ENCODE measurements around the gene LMF1.
"Not testable (repeated sequence)": the region's sequence is repeated elsewhere in the genome, so short reads cannot be mapped to it uniquely, and the experiment has no call there.

The LMF1 gene

GRCh38 chr16:884232-884631, 86.6 kb downstream of the LMF1 start:
- H3K36me3 ChIP-seq (ENCODE audit: control insufficient read depth, insufficient read depth, low read length): no peaks in the 10 kb centered on the region
- no peak overlapping the region for H3K9ac ChIP-seq (ENCODE audit: low read depth, low read length)
- H3K9me3 ChIP-seq (ENCODE audit: control insufficient read depth, insufficient read depth, low read length): no peaks in the 10 kb centered on the region
- H3K4me3 ChIP-seq (ENCODE audit: low read depth, low read length): no peak overlapping the region
- peaks cover 13% of the 10 kb centered on the region for H3K4me1 ChIP-seq (ENCODE audit: control insufficient read depth, insufficient read depth, low read length)
- no peak overlapping the region for H3K27ac ChIP-seq (ENCODE audit: low read depth, low read length)
- H3K27me3 ChIP-seq (ENCODE audit: control insufficient read depth, insufficient read depth, low read length): no peaks in the 10 kb centered on the region

DNA sequence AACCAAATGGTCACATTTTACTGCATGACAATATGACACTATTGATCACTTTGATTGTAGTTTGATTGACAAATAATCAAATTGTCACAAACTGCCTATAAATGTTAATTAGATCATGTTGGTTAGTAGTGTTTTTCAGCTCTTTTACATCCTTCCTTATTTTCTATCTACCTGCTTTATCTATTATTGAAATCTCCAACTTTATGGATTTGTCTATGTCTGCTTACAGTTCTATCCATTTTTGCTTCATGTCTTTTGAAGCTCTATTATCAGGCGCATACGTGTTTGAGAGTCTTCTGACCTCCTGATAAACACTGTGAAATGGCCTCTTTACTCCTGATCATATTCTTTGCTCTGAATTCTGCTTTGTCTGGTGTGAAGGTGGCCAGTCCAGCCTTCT, 87.0 kb downstream of the LMF1 start:
- Histone ChIP-seq H3K27me3 (ENCODE audit: control insufficient read depth, insufficient read depth, low read length) (no peaks in the 10 kb centered on the region), H3K4me1 (ENCODE audit: control insufficient read depth, insufficient read depth, low read length) (peaks cover 13% of the 10 kb centered on the region), H3K9me3 (ENCODE audit: control insufficient read depth, insufficient read depth, low read length) (no peaks in the 10 kb centered on the region), H3K4me3 (ENCODE audit: low read depth, low read length) (no peak overlapping the region), H3K27ac (ENCODE audit: low read depth, low read length) (no peak overlapping the region), H3K36me3 (ENCODE audit: control insufficient read depth, insufficient read depth, low read length) (no peaks in the 10 kb centered on the region), H3K9ac (ENCODE audit: low read depth, low read length) (no peak overlapping the region)

DNA sequence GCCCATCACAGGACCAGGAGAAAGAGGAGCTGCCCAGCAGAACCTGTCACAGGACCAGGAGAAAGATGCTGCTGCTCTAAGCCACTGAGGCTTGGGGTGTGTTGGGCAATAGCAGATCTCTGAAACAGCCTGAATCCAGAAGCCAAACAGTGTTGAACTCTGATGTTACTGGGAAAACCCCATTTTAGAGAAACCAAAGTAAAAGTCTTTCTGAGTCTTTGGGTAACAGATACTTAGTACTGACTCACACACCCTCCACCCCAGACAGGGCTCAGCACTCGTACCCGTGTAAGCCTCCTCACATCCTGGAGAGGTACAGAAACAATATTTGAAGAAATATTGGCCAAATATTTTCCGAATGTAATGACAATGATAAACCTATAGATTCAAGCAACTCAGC, 87.4 kb downstream of the LMF1 start:
- no peak overlapping the region for H3K9ac ChIP-seq (ENCODE audit: low read depth, low read length)
- H3K4me1 ChIP-seq (ENCODE audit: control insufficient read depth, insufficient read depth, low read length): peaks cover 13% of the 10 kb centered on the region
- no peaks in the 10 kb centered on the region for H3K9me3 ChIP-seq (ENCODE audit: control insufficient read depth, insufficient read depth, low read length)
- H3K4me3 ChIP-seq (ENCODE audit: low read depth, low read length): no peak overlapping the region
- H3K36me3 ChIP-seq (ENCODE audit: control insufficient read depth, insufficient read depth, low read length): no peaks in the 10 kb centered on the region
- H3K27me3 ChIP-seq (ENCODE audit: control insufficient read depth, insufficient read depth, low read length): no peaks in the 10 kb centered on the region
- no peak overlapping the region for H3K27ac ChIP-seq (ENCODE audit: low read depth, low read length)

- not testable (repeated sequence) for H3K36me3 ChIP-seq (ENCODE audit: control insufficient read depth, insufficient read depth, low read length); H3K9ac ChIP-seq (ENCODE audit: low read depth, low read length); H3K27me3 ChIP-seq (ENCODE audit: control insufficient read depth, insufficient read depth, low read length); H3K27ac ChIP-seq (ENCODE audit: low read depth, low read length); H3K4me3 ChIP-seq (ENCODE audit: low read depth, low read length); H3K9me3 ChIP-seq (ENCODE audit: control insufficient read depth, insufficient read depth, low read length)
- peaks cover 13% of the 10 kb centered on the region for H3K4me1 ChIP-seq (ENCODE audit: control insufficient read depth, insufficient read depth, low read length)
These were observed 88.1 kb downstream of the LMF1 start for GRCh38 chr16:882671-883070.

- Histone ChIP-seq H3K27ac (ENCODE audit: low read depth, low read length) (no peak overlapping the region), H3K9ac (ENCODE audit: low read depth, low read length) (no peak overlapping the region), H3K4me1 (ENCODE audit: control insufficient read depth, insufficient read depth, low read length) (peaks cover 13% of the 10 kb centered on the region), H3K9me3 (ENCODE audit: control insufficient read depth, insufficient read depth, low read length) (no peaks in the 10 kb centered on the region), H3K36me3 (ENCODE audit: control insufficient read depth, insufficient read depth, low read length) (no peaks in the 10 kb centered on the region), H3K27me3 (ENCODE audit: control insufficient read depth, insufficient read depth, low read length) (no peaks in the 10 kb centered on the region), H3K4me3 (ENCODE audit: low read depth, low read length) (no peak overlapping the region)
These were observed 88.5 kb downstream of the LMF1 start for GRCh38 chr16:882256-882655.

DNA sequence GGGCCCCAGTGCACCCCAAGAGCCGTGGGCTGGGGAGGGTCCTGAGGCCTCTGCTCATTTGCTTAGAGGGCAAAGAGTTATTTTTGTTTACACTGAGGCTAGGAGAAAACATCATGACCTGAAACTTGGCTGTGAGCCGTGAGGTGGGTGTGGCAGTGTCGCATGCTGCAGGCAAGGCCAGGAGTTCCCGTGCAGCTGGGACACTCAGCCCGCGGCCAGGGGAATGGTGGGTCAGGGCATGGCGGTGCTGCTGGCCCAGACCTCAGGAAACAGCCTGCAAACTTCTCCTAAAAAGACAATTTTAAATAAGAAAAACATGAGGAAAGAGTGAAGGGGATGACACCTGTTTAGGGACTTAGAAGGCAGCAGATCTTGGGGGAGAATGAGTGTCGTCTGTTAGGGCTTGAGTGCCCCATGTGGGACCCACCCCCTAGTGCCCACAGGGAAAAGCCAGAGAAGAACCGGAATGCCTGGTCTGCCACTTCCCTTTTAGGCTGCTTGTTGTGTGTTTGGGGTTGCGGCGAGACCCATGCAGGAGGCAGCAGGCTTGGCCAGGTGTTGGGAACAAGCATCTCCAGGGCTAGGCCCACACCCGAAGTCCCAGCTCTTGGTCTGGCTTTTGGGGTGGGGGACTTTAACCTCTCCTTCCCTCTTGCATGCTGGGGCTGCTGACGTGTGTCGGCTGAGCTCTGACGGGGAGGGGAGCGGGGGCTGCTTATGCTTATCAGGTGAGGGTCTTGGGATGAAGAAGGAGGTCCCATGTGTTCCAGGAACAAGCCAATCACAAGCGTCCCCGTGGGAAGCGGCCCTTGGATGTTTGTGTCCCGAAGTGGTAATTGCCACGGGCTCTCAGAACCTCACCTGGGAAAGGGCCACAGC, 89.3 kb downstream of the LMF1 start:
- Histone ChIP-seq H3K36me3 (ENCODE audit: control insufficient read depth, insufficient read depth, low read length) (no peaks in the 10 kb centered on the region), H3K27me3 (ENCODE audit: control insufficient read depth, insufficient read depth, low read length) (no peaks in the 10 kb centered on the region), H3K4me3 (ENCODE audit: low read depth, low read length) (no peak overlapping the region), H3K9ac (ENCODE audit: low read depth, low read length) (no peak overlapping the region), H3K4me1 (ENCODE audit: control insufficient read depth, insufficient read depth, low read length) (peaks cover 8% of the 10 kb centered on the region; the same call in 1 of the 2 replicates), H3K27ac (ENCODE audit: low read depth, low read length) (no peak overlapping the region), H3K9me3 (ENCODE audit: control insufficient read depth, insufficient read depth, low read length) (no peaks in the 10 kb centered on the region)

DNA sequence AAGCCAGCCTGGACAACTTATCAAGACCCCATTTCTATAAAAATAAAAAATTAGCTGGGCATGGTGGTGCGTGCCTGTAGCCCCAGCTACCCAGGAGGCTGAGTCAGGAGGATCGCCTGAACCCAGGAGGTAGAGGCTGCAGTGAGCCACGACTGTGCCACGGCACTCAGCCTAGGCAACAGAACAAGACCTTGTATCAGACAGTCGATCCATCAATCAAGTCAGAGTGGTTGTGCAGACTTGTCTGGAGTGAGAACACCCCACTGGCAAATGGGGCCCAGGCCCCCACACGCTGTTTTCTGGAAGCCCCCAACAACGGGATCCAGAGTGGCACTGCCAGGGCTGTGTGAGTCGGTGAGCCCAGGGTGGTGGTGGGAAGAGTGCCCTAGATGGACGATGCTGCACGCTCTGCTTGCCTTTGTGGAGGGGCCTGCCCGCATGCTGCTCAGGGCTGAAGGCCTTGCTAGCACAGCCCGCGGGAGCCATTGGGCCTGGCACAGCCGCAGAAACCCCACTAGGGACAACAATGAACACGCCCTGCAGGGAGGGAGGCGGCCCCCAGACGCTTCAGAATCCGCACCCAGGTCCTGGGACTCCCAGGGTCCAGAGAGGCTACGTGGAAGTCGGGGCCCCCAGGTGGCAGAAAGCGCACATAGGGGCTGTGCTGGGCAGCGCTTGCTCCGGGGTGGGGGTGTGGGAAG, 90.2 kb downstream of the LMF1 start:
- H3K36me3 ChIP-seq (ENCODE audit: control insufficient read depth, insufficient read depth, low read length): no peaks in the 10 kb centered on the region
- H3K4me3 ChIP-seq (ENCODE audit: low read depth, low read length): no peak overlapping the region
- H3K9me3 ChIP-seq (ENCODE audit: control insufficient read depth, insufficient read depth, low read length): no peaks in the 10 kb centered on the region
- peaks cover 2% of the 10 kb centered on the region; the same call in 1 of the 2 replicates for H3K4me1 ChIP-seq (ENCODE audit: control insufficient read depth, insufficient read depth, low read length)
- H3K27ac ChIP-seq (ENCODE audit: low read depth, low read length): no peak overlapping the region
- no peaks in the 10 kb centered on the region for H3K27me3 ChIP-seq (ENCODE audit: control insufficient read depth, insufficient read depth, low read length)
- no peak overlapping the region for H3K9ac ChIP-seq (ENCODE audit: low read depth, low read length)

GRCh38 chr16:879986-880385, 90.8 kb downstream of the LMF1 start:
- H3K4me3 ChIP-seq (ENCODE audit: low read depth, low read length): no peak overlapping the region
- H3K9me3 ChIP-seq (ENCODE audit: control insufficient read depth, insufficient read depth, low read length): no peaks in the 10 kb centered on the region
- no peaks in the 10 kb centered on the region for H3K36me3 ChIP-seq (ENCODE audit: control insufficient read depth, insufficient read depth, low read length)
- H3K27ac ChIP-seq (ENCODE audit: low read depth, low read length): no peak overlapping the region
- H3K9ac ChIP-seq (ENCODE audit: low read depth, low read length): no peak overlapping the region
- H3K4me1 ChIP-seq (ENCODE audit: control insufficient read depth, insufficient read depth, low read length): no peaks in the 10 kb centered on the region
- H3K27me3 ChIP-seq (ENCODE audit: control insufficient read depth, insufficient read depth, low read length): no peaks in the 10 kb centered on the region

GRCh38 chr16:879461-879861, 91.3 kb downstream of the LMF1 start:
- Histone ChIP-seq H3K4me1 (ENCODE audit: control insufficient read depth, insufficient read depth, low read length) (no peaks in the 10 kb centered on the region), H3K27me3 (ENCODE audit: control insufficient read depth, insufficient read depth, low read length) (no peaks in the 10 kb centered on the region), H3K27ac (ENCODE audit: low read depth, low read length) (no peak overlapping the region)

GRCh38 chr16:878886-879285, 91.9 kb downstream of the LMF1 start:
- H3K4me1 ChIP-seq (ENCODE audit: control insufficient read depth, insufficient read depth, low read length): no peaks in the 10 kb centered on the region
- H3K4me3 ChIP-seq (ENCODE audit: low read depth, low read length): no peak overlapping the region
- H3K9me3 ChIP-seq (ENCODE audit: control insufficient read depth, insufficient read depth, low read length): no peaks in the 10 kb centered on the region
- H3K27me3 ChIP-seq (ENCODE audit: control insufficient read depth, insufficient read depth, low read length): no peaks in the 10 kb centered on the region
- H3K27ac ChIP-seq (ENCODE audit: low read depth, low read length): no peak overlapping the region
- H3K9ac ChIP-seq (ENCODE audit: low read depth, low read length): no peak overlapping the region
- no peaks in the 10 kb centered on the region for H3K36me3 ChIP-seq (ENCODE audit: control insufficient read depth, insufficient read depth, low read length)

More at GRCh38 chr16:879461-879861, 91.3 kb downstream of the LMF1 start:
- Histone ChIP-seq H3K9ac (ENCODE audit: low read depth, low read length) (no peak overlapping the region), H3K4me3 (ENCODE audit: low read depth, low read length) (no peak overlapping the region), H3K9me3 (ENCODE audit: control insufficient read depth, insufficient read depth, low read length) (no peaks in the 10 kb centered on the region), H3K36me3 (ENCODE audit: control insufficient read depth, insufficient read depth, low read length) (no peaks in the 10 kb centered on the region)

DNA sequence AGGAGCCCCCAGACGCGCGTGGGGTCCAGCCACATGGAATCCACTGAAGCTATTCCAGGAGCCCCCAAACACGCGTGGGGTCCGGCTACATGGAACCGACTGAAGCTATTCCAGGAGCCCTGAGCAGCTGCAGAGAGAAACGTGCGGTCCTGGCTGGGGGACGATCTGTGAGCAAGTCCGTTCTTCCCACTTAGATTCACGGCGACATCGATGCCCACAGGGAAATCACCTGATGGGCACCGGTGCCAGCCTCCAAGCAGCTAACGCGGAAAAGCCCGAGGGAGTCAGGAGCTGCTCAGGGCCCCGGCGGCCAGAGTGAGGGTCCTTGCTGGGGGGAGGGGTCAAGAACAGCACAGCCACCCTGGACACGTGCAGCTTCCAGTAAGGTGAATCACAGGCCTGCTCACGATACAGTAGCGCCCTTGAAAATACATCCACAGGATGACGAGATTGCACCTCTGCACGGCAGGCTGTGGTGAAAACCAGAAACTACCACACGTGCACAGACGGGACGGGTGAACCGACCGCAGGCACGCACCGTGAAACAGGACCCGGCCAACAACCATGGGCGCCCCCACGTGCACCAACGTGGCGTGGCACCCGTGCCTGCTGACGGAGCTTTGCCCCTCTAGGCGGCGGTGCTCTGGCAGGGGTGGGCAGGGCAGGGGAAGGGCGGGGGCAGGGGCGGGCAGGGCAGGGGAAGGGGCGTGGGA, 92.6 kb downstream of the LMF1 start:
- Histone ChIP-seq H3K4me1 (ENCODE audit: control insufficient read depth, insufficient read depth, low read length) (no peaks in the 10 kb centered on the region), H3K27me3 (ENCODE audit: control insufficient read depth, insufficient read depth, low read length) (no peaks in the 10 kb centered on the region), H3K9ac (ENCODE audit: low read depth, low read length) (no peak overlapping the region)

More for the DNA sequence above, 92.6 kb downstream of the LMF1 start:
- H3K9me3 ChIP-seq (ENCODE audit: control insufficient read depth, insufficient read depth, low read length): no peaks in the 10 kb centered on the region
- no peaks in the 10 kb centered on the region for H3K36me3 ChIP-seq (ENCODE audit: control insufficient read depth, insufficient read depth, low read length)
- no peak overlapping the region for H3K27ac ChIP-seq (ENCODE audit: low read depth, low read length)
- H3K4me3 ChIP-seq (ENCODE audit: low read depth, low read length): no peak overlapping the region
